ENCODE data around the gene NME1. TPM values are rescaled to one million over a fixed set of nuclear protein-coding genes. Genes with fewer than 3 reads are reported as not detected.
A peak's percentile ranks its signal among the peaks of the same experiment; 100 is the strongest.

The NME1 gene
- total RNA-seq, 1 experiment from 2014 or later: 172 TPM

DNA sequence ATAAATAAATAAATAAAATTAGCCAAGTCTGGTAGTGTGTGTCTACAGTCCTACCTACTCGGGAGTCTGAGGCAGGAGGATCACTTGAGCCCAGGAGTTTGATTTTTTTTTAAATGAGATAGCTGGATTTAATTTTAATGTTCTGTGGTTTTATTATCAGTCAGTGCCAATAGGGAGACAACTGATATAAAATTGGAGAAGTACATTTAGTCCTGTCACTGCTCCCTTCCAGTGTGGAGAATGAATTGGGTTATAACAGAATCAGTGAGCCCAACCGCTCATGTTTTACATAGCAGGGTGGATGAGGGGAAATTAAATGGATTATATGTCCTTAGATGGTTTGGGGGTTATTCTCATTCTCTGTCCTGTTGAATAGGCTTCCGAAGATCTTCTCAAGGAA lies 6.2 kb downstream of the NME1 start:
- no peaks in the 10 kb centered on the region for H3K27me3 ChIP-seq (ENCODE audit: insufficient read depth, low read depth)
- CTCF ChIA-PET: no interaction called here

GRCh38 chr17:51161541-51161940 lies 8.2 kb downstream of the NME1 start:
- H3K4me2 ChIP-seq: no peak overlapping the region
- H3K4me3 ChIP-seq: no peak overlapping the region
- H2AFZ ChIP-seq: no peak overlapping the region
- intact Hi-C loops (cut with micrococcal nuclease; ENCODE audit: unreplicated experiment): no loop called here
- peaks cover 41% of the 10 kb centered on the region for H3K36me3 ChIP-seq (ENCODE audit: low read depth)
- peaks cover 5% of the 10 kb centered on the region; the same call in 1 of the 2 replicates for H3K4me1 ChIP-seq (replicated peaks; ENCODE audit: insufficient read depth)
- H4K20me1 ChIP-seq (ENCODE audit: insufficient read depth): peaks cover 14% of the 10 kb centered on the region
- no TSS peak for BruUV-seq (replicated peaks)
- no peak for DNase-seq
- CTCF ChIA-PET: no interaction called here
- H3K9me3 ChIP-seq (ENCODE audit: insufficient read depth, low read depth): no peaks in the 10 kb centered on the region
- TF ChIP-seq EZH2 (IDR thresholded peaks at IDR 0.05; ENCODE audit: low read depth) (no peak), CTCF (conservative IDR thresholded peaks at IDR 0.05) (no peak)
- no peak overlapping the region for H3K27ac ChIP-seq
- no peaks in the 10 kb centered on the region for H3K27me3 ChIP-seq (ENCODE audit: insufficient read depth, low read depth)
- peaks cover 29% of the 10 kb centered on the region for H3K79me2 ChIP-seq (ENCODE audit: low read depth)
- no peaks in the 10 kb centered on the region for H3K9me2 ChIP-seq (ENCODE audit: insufficient read depth)
- POLR2A ChIA-PET (ENCODE audit: unreplicated experiment): no interaction called here
- H3F3A ChIP-seq (ENCODE audit: insufficient read depth, low read depth): peaks cover 40% of the 10 kb centered on the region

More for the DNA sequence above, 6.2 kb downstream of the NME1 start:
- H3F3A ChIP-seq (ENCODE audit: insufficient read depth, low read depth): peaks cover 27% of the 10 kb centered on the region
- H2AFZ ChIP-seq: no peak overlapping the region
- intact Hi-C loops (cut with micrococcal nuclease; ENCODE audit: unreplicated experiment): no loop called here
- H3K4me1 ChIP-seq (replicated peaks; ENCODE audit: insufficient read depth): peaks cover 10% of the 10 kb centered on the region
- BruUV-seq (replicated peaks): no TSS peak
- no peaks in the 10 kb centered on the region for H3K9me2 ChIP-seq (ENCODE audit: insufficient read depth)
- POLR2A ChIA-PET (ENCODE audit: unreplicated experiment): no interaction called here
- no peaks in the 10 kb centered on the region for H3K9me3 ChIP-seq (ENCODE audit: insufficient read depth, low read depth)
- H3K4me3 ChIP-seq: no peak overlapping the region
- H3K79me2 ChIP-seq (ENCODE audit: low read depth): peaks cover 46% of the 10 kb centered on the region
- H4K20me1 ChIP-seq (ENCODE audit: insufficient read depth): peaks cover 14% of the 10 kb centered on the region
- no peak for TF ChIP-seq CTCF (conservative IDR thresholded peaks at IDR 0.05)
- TF ChIP-seq EZH2 (IDR thresholded peaks at IDR 0.05; ENCODE audit: low read depth): no peak
- peaks cover 41% of the 10 kb centered on the region for H3K36me3 ChIP-seq (ENCODE audit: low read depth)
- H3K27ac ChIP-seq: no peak overlapping the region
- H3K4me2 ChIP-seq: no peak overlapping the region
- no peak for DNase-seq

DNA sequence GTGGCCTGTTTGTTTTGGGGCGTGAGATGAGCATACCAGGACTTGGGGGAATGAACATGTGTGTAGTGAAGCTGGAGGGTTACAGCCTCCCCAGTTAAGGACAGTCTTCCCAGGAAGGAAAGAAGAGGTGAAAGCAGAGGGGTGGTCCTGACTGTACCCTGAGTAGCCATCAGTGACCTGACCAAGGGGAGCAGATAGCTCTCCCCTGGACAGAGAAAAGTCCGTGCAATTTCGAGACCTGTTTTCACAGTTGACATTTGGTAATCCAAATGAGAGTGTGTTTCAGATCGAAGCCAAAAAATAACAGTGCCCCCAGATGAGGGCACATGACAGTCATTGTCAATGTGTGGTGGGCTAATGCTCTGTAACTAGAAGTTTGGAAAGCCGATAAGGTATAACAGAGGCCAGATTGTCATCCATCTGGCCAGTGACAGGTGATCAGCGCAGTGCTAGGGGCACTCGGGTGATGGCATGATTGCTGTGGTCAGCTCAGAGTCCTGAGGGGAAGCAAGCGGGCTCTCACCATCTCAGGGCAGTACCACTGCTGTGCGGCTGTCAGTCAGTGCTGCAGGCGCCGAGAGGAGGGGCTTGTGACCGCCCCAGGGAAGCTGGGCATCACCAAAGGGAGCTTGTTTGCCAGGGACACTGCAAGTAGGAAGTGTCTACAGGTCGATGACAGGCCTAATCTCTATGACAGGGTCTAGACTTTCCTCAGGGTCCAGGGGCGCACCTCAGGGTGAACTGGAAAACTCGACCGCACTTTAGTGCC lies 11.7 kb downstream of the NME1 start:
- Histone ChIP-seq H3K4me1 (replicated peaks; ENCODE audit: insufficient read depth) (peaks cover 18% of the 10 kb centered on the region; the same call in 1 of the 2 replicates), H3K27me3 (ENCODE audit: insufficient read depth, low read depth) (no peaks in the 10 kb centered on the region), H3K4me2 (peak overlapping the region; percentile 97), H4K20me1 (ENCODE audit: insufficient read depth) (peaks cover 29% of the 10 kb centered on the region), H3K27ac (no peak overlapping the region), H3K4me3 (peak overlapping the region; percentile 80; the same call in 1 of the 2 replicates), H2AFZ (0 out of 2 replicates have a peak overlapping the region, but pooled peaks have one; percentile 94), H3K9me2 (ENCODE audit: insufficient read depth) (no peaks in the 10 kb centered on the region), H3K79me2 (ENCODE audit: low read depth) (peaks cover 30% of the 10 kb centered on the region), H3K9me3 (ENCODE audit: insufficient read depth, low read depth) (no peaks in the 10 kb centered on the region), H3F3A (ENCODE audit: insufficient read depth, low read depth) (peaks cover 63% of the 10 kb centered on the region), H3K36me3 (ENCODE audit: low read depth) (peaks cover 40% of the 10 kb centered on the region)
- CTCF ChIA-PET: interaction anchor here (0.5 kb wide), 1 partner anchor 368 kb away, joined by 4 read pairs; no protein-coding TSS in a partner anchor
- TF ChIP-seq EZH2 (IDR thresholded peaks at IDR 0.05; ENCODE audit: low read depth) (no peak), CTCF (conservative IDR thresholded peaks at IDR 0.05) (no peak)
- peak in 1 of 2 experiments; percentile 32 for DNase-seq
- POLR2A ChIA-PET (ENCODE audit: unreplicated experiment): interaction anchor here (0.8 kb wide), 1 partner anchor 527 kb away, joined by 5 read pairs; no protein-coding TSS in a partner anchor
- no TSS peak for BruUV-seq (replicated peaks)
- intact Hi-C loops (cut with micrococcal nuclease; ENCODE audit: unreplicated experiment): loop anchor here (5.0 kb wide), 2 partner anchors 97 to 163 kb away; partner anchors contain the start of genes MBTD1 and UTP18

All from PC-9 (cell line).